ENCODE results near the gene FOXA2.

DNA sequence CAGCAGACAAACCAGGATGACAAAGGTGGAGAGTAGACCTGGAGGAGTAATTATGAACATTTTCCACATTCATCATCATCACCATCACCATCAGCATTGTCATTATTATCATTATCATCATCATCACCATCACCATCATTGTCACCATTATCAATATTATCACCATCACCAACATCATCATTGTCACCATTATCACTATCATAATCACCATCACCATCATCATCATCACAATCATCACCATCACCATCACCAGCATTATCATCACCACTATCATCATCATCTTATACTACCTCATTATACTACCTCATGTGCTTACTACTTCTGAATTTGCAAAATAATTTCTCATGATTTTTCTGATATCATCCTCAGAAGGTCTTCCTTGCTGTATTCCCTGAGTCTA lies 39.3 kb downstream of the FOXA2 start:
- TF ChIP-seq POLR2A (IDR thresholded peaks at IDR 0.05) = no peak
- TF ChIP-seq, protein P1, sequence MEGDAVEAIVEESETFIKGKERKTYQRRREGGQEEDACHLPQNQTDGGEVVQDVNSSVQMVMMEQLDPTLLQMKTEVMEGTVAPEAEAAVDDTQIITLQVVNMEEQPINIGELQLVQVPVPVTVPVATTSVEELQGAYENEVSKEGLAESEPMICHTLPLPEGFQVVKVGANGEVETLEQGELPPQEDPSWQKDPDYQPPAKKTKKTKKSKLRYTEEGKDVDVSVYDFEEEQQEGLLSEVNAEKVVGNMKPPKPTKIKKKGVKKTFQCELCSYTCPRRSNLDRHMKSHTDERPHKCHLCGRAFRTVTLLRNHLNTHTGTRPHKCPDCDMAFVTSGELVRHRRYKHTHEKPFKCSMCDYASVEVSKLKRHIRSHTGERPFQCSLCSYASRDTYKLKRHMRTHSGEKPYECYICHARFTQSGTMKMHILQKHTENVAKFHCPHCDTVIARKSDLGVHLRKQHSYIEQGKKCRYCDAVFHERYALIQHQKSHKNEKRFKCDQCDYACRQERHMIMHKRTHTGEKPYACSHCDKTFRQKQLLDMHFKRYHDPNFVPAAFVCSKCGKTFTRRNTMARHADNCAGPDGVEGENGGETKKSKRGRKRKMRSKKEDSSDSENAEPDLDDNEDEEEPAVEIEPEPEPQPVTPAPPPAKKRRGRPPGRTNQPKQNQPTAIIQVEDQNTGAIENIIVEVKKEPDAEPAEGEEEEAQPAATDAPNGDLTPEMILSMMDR (IDR thresholded peaks at IDR 0.05) = no peak
